ENCODE data around the gene FBN3. TPM values are rescaled to one million over a fixed set of nuclear protein-coding genes. Genes with fewer than 3 reads are reported as not detected.

FBN3 gene
- polyA plus RNA-seq, 1 experiment, result not detected

- Histone ChIP-seq H3K36me3 (ENCODE audit: control insufficient read depth, insufficient read depth, low read length) (no peaks in the 10 kb centered on the region), H3K27me3 (ENCODE audit: control insufficient read depth, insufficient read depth, low read length) (peaks cover 23% of the 10 kb centered on the region), H3K4me3 (ENCODE audit: low read depth, low read length) (no peak overlapping the region)
- ChIA-PET CTCF (no interaction called here), POLR2A (no interaction called here)
- no peak for TF ChIP-seq CTCF (IDR thresholded peaks at IDR 0.05; ENCODE audit: insufficient read depth, low read depth, low read length)
- DNase-seq (ENCODE audit: low read depth), result no peak
These were observed 757 bp downstream of the FBN3 start for GRCh38 chr19:8148410-8149260.

GRCh38 chr19:8148088-8148409 lies 1.3 kb downstream of the FBN3 start:
- DNase-seq (ENCODE audit: low read depth), result no peak

GRCh38 chr19:8147582-8147978 lies 1.8 kb downstream of the FBN3 start:
- no peak for TF ChIP-seq CTCF (IDR thresholded peaks at IDR 0.05; ENCODE audit: insufficient read depth, low read depth, low read length)
- Histone ChIP-seq H3K4me3 (ENCODE audit: low read depth, low read length) (no peak overlapping the region), H3K27me3 (ENCODE audit: control insufficient read depth, insufficient read depth, low read length) (peaks cover 25% of the 10 kb centered on the region), H3K36me3 (ENCODE audit: control insufficient read depth, insufficient read depth, low read length) (no peaks in the 10 kb centered on the region)
- DNase-seq (ENCODE audit: low read depth), result no peak
- CTCF ChIA-PET, result no interaction called here
- POLR2A ChIA-PET, result no interaction called here

More at GRCh38 chr19:8148088-8148409, 1.3 kb downstream of the FBN3 start:
- POLR2A ChIA-PET, result no interaction called here
- Histone ChIP-seq H3K36me3 (ENCODE audit: control insufficient read depth, insufficient read depth, low read length) (no peaks in the 10 kb centered on the region), H3K4me3 (ENCODE audit: low read depth, low read length) (no peak overlapping the region), H3K27me3 (ENCODE audit: control insufficient read depth, insufficient read depth, low read length) (peaks cover 23% of the 10 kb centered on the region)
- TF ChIP-seq CTCF (IDR thresholded peaks at IDR 0.05; ENCODE audit: insufficient read depth, low read depth, low read length), result no peak
- CTCF ChIA-PET, result no interaction called here

- POLR2A ChIA-PET, result no interaction called here
- CTCF ChIA-PET, result no interaction called here
- Histone ChIP-seq H3K27me3 (ENCODE audit: control insufficient read depth, insufficient read depth, low read length) (peaks cover 25% of the 10 kb centered on the region), H3K36me3 (ENCODE audit: control insufficient read depth, insufficient read depth, low read length) (no peaks in the 10 kb centered on the region), H3K4me3 (ENCODE audit: low read depth, low read length) (no peak overlapping the region)
- DNase-seq (ENCODE audit: low read depth), result no peak
- no peak for TF ChIP-seq CTCF (IDR thresholded peaks at IDR 0.05; ENCODE audit: insufficient read depth, low read depth, low read length)
These were observed 2.4 kb downstream of the FBN3 start for GRCh38 chr19:8146877-8147581.

- H3K36me3 ChIP-seq (ENCODE audit: control insufficient read depth, insufficient read depth, low read length), result no peaks in the 10 kb centered on the region
- peaks cover 16% of the 10 kb centered on the region for H3K27me3 ChIP-seq (ENCODE audit: control insufficient read depth, insufficient read depth, low read length)
- DNase-seq (ENCODE audit: low read depth), result no peak
- no peak for TF ChIP-seq CTCF (IDR thresholded peaks at IDR 0.05; ENCODE audit: insufficient read depth, low read depth, low read length)
- ChIA-PET POLR2A (no interaction called here), CTCF (interaction anchor here (1.3 kb wide), 1 partner anchor 14 kb away, joined by 3 read pairs; no protein-coding TSS in a partner anchor)
- no peak overlapping the region for H3K4me3 ChIP-seq (ENCODE audit: low read depth, low read length)
These were observed 5.0 kb downstream of the FBN3 start for GRCh38 chr19:8144273-8144995.

Data from BJ (cell line).